Left forelimb (tissue), 1 donor: Measurements from ENCODE around the gene DGUOK.
"Not testable (repeated sequence)": the region's sequence is repeated elsewhere in the genome, so short reads cannot be mapped to it uniquely, and the experiment has no call there.

Source experiments
- DNase-seq: peaks from one replicate; pipeline ENCODE4 v3.0.0-alpha.2; 2018; ENCODE audit warnings: low spot score

DGUOK gene

GRCh38 chr2:73926493-73927327 lies at the start of gene DGUOK:
DGUOK (plus strand) TSS chr2:73926880; CDS start chr2:73926911, 31 bp downstream.
- DNase-seq: peak; percentile 96

- no peak for DNase-seq
These were observed 49.4 kb upstream of the DGUOK start for GRCh38 chr2:73877071-73877802.

- not testable (repeated sequence) for DNase-seq
These were observed 48.7 kb upstream of the DGUOK start for GRCh38 chr2:73877984-73878383.

- DNase-seq: no peak
These were observed 41.3 kb upstream of the DGUOK start for GRCh38 chr2:73885406-73885805.

- DNase-seq: no peak
These were observed 40.3 kb upstream of the DGUOK start for GRCh38 chr2:73886357-73886756.

GRCh38 chr2:73887596-73888353 lies 38.9 kb upstream of the DGUOK start:
- not testable (repeated sequence) for DNase-seq

- no peak for DNase-seq
These were observed 38.3 kb upstream of the DGUOK start for GRCh38 chr2:73888388-73888787.

- no peak for DNase-seq
These were observed 37.5 kb upstream of the DGUOK start for GRCh38 chr2:73889206-73889605.

- DNase-seq: no peak
These were observed 36.2 kb upstream of the DGUOK start for GRCh38 chr2:73890301-73891092.

- no peak for DNase-seq
These were observed 35.3 kb upstream of the DGUOK start for GRCh38 chr2:73891276-73891901.

GRCh38 chr2:73892631-73893329 lies 33.9 kb upstream of the DGUOK start, which contains the start of gene ACTG2:
ACTG2 (plus strand) TSS chr2:73893008; CDS start chr2:73901312, 8,304 bp downstream.
- no peak for DNase-seq

- DNase-seq: no peak
These were observed 32.8 kb upstream of the DGUOK start for GRCh38 chr2:73893764-73894474.

GRCh38 chr2:73894475-73894850 lies 32.2 kb upstream of the DGUOK start:
- no peak for DNase-seq

GRCh38 chr2:73894877-73895276 lies 31.8 kb upstream of the DGUOK start:
- no peak for DNase-seq

GRCh38 chr2:73895473-73895872 lies 31.2 kb upstream of the DGUOK start:
- DNase-seq: no peak

- no peak for DNase-seq
These were observed 30.1 kb upstream of the DGUOK start for GRCh38 chr2:73896362-73897239.

- DNase-seq: no peak
These were observed 29.5 kb upstream of the DGUOK start for GRCh38 chr2:73897240-73897583.

- DNase-seq: no peak
These were observed 28.7 kb upstream of the DGUOK start for GRCh38 chr2:73897934-73898333.

- no peak for DNase-seq
These were observed 26.8 kb upstream of the DGUOK start for GRCh38 chr2:73899801-73900336.
